ENCODE measurements around the gene EIF3A.

EIF3A gene

DNA sequence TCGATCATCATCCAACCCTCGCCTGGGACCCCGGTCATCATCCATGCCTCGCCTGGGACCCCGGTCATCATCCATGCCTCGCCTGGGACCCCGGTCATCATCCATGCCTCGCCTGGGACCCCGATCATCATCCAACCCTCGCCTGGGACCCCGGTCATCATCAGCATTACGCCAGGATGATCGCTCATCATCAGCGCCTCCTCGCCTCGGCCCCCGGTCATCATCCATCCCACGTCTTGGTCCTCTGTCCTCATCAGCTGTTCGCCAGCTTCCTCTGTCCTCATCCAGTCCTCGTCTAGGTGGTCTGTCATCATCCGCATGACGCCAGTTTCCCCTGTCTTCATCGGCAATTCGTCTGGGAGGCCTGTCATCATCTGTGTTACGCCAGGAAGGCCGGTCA, 38.4 kb downstream of the EIF3A start:
- DNase-seq (ENCODE audit: low read depth), result no peak
- TF ChIP-seq, protein P1, sequence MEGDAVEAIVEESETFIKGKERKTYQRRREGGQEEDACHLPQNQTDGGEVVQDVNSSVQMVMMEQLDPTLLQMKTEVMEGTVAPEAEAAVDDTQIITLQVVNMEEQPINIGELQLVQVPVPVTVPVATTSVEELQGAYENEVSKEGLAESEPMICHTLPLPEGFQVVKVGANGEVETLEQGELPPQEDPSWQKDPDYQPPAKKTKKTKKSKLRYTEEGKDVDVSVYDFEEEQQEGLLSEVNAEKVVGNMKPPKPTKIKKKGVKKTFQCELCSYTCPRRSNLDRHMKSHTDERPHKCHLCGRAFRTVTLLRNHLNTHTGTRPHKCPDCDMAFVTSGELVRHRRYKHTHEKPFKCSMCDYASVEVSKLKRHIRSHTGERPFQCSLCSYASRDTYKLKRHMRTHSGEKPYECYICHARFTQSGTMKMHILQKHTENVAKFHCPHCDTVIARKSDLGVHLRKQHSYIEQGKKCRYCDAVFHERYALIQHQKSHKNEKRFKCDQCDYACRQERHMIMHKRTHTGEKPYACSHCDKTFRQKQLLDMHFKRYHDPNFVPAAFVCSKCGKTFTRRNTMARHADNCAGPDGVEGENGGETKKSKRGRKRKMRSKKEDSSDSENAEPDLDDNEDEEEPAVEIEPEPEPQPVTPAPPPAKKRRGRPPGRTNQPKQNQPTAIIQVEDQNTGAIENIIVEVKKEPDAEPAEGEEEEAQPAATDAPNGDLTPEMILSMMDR (IDR thresholded peaks at IDR 0.05; ENCODE audit: insufficient read depth, low read depth, low read length, missing control alignments), result no peak
- no peak overlapping the region for H3K4me3 ChIP-seq (ENCODE audit: low read depth, low read length)

- no peak overlapping the region for H3K4me3 ChIP-seq (ENCODE audit: low read depth, low read length)
- DNase-seq (ENCODE audit: low read depth), result no peak
- TF ChIP-seq, protein P1 (IDR thresholded peaks at IDR 0.05; ENCODE audit: insufficient read depth, low read depth, low read length, missing control alignments), result no peak
Measured at GRCh38 chr10:119041326-119041725, 39.3 kb downstream of the EIF3A start.

- H3K4me3 ChIP-seq (ENCODE audit: low read depth, low read length), result no peak overlapping the region
- TF ChIP-seq, protein P1 (IDR thresholded peaks at IDR 0.05; ENCODE audit: insufficient read depth, low read depth, low read length, missing control alignments), result no peak
- no peak for DNase-seq (ENCODE audit: low read depth)
Measured at GRCh38 chr10:119039161-119039560, 41.5 kb downstream of the EIF3A start.

DNA sequence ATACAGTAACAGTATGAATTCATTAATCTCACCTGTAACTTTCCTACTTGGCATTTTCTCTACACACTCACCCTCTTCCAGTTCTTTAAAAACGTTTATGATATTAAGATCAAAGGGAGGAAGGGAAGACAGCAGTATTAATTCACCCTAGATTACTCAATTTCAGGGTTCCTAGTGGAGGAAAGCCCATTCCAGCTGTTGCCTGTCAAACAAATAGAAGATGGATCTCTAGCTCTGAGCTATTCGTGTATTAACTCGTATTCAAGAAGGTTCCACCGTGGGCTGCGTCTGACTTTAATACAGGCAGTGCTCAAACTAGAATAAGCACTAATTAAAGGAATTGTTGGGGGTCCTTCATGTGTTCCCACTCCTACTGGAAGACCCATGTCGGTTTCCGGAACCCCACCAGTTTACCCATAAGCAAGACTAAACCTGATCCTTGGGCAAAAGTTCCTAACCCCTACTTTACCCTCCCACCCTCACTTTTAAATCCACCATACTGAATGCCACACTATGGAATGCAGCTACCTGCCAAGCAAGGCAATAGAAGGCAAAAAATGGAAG, 49.0 kb downstream of the EIF3A start:
- H3K4me3 ChIP-seq (ENCODE audit: low read depth, low read length), result peak overlapping the region; percentile 47
- no peak for DNase-seq (ENCODE audit: low read depth)
- TF ChIP-seq, protein P1 (IDR thresholded peaks at IDR 0.05; ENCODE audit: insufficient read depth, low read depth, low read length, missing control alignments), result no peak

DNA sequence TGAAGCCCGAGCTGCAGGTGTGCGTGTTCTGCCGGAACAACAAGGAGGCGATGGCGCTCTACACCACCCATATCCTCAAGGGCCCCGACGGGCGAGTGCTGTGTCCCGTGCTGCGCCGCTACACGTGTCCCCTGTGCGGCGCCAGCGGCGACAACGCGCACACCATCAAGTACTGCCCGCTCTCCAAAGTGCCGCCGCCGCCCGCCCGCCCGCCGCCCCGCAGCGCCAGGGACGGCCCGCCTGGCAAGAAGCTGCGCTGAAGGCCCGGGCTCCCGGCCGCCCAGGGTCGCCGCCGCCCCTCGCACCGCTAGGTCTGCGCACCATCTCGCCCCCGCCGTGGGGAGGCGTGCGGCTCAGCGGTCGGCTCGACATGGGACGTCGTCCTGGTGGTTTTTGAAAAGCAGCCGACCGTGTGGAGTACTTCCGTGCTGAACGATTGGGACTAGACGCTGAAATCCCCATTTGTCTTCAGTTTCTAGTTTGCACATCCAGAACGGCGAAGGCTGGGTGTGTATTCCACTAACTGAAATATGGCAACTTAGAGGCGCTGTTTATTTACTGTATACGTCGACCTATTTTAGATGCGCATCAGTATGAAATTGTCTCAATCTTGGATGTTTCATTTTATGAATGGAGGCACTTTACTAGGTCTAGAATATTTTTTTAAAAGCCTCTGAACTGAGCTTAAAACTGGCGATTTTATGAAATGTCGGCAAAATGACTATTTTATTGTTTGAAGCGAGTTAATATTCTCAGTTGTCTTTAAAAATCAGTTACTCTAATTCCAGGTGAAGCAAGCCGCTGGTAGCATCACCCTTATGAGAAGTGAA, 50.0 kb downstream of the EIF3A start:
- DNase-seq (ENCODE audit: low read depth), result peak; percentile 90
- H3K4me3 ChIP-seq (ENCODE audit: low read depth, low read length), result peak overlapping the region; percentile 47
- TF ChIP-seq, protein P1 (IDR thresholded peaks at IDR 0.05; ENCODE audit: insufficient read depth, low read depth, low read length, missing control alignments), result no peak

DNA sequence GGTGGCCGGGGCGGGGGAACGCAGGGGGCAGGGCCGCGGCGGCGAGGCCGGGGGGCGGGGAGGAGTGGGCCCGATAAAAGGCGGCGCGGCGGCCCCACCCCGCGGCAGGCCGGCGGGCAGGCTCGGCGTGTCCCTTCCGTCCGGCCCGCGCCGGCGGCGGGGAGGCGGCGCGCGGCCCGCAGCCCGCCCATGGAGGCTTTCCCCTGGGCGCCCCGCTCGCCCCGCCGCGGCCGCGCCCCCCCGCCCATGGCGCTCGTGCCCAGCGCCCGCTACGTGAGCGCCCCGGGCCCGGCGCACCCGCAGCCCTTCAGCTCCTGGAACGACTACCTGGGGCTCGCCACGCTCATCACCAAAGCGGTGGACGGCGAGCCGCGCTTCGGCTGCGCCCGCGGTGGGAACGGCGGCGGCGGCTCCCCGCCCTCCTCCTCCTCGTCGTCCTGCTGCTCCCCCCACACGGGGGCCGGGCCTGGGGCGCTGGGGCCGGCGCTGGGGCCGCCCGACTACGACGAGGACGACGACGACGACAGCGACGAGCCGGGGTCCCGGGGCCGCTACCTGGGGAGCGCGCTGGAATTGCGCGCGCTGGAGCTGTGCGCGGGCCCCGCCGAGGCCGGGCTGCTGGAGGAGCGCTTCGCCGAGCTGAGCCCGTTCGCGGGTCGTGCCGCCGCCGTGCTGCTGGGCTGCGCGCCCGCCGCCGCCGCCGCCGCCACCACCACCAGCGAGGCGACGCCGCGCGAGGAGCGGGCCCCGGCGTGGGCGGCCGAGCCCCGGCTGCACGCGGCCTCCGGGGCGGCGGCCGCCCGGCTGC, 50.8 kb downstream of the EIF3A start, which contains the start of gene NANOS1:
Gene NANOS1, plus strand, starts transcription at position 102 of the 808 bp plus-strand sequence. Its CDS starts 88 bp downstream, at position 190.
- TF ChIP-seq, protein P1 (IDR thresholded peaks at IDR 0.05; ENCODE audit: insufficient read depth, low read depth, low read length, missing control alignments), result no peak

More for the DNA sequence above, 50.8 kb downstream of the EIF3A start, which contains the start of gene NANOS1:
- DNase-seq (ENCODE audit: low read depth), result no peak
- H3K4me3 ChIP-seq (ENCODE audit: low read depth, low read length), result peak within 1 kb of the TSS; percentile 48
